ENCODE data around the gene HADHB.
"Not testable (repeated sequence)": the region's sequence is repeated elsewhere in the genome, so short reads cannot be mapped to it uniquely, and the experiment has no call there.

Gene HADHB

GRCh38 chr2:26297061-26297460, 52.3 kb downstream of the HADHB start:
- no peak for DNase-seq (ENCODE audit: low read depth)

- no peak for DNase-seq (ENCODE audit: low read depth)
Measured at GRCh38 chr2:26298286-26298637, 53.5 kb downstream of the HADHB start.

- DNase-seq (ENCODE audit: low read depth): no peak
Measured at GRCh38 chr2:26298638-26299393, 54.1 kb downstream of the HADHB start.

GRCh38 chr2:26299471-26300101, 54.8 kb downstream of the HADHB start:
- no peak for DNase-seq (ENCODE audit: low read depth)

GRCh38 chr2:26300234-26300925, 55.6 kb downstream of the HADHB start:
- DNase-seq (ENCODE audit: low read depth): no peak

GRCh38 chr2:26302846-26303245, 58.1 kb downstream of the HADHB start:
- no peak for DNase-seq (ENCODE audit: low read depth)

- not testable (repeated sequence) for DNase-seq (ENCODE audit: low read depth)
Measured at GRCh38 chr2:26305094-26305493, 60.4 kb downstream of the HADHB start.

- DNase-seq (ENCODE audit: low read depth): no peak
Measured at GRCh38 chr2:26305540-26305939, 60.8 kb downstream of the HADHB start.

GRCh38 chr2:26309921-26310320, 65.2 kb downstream of the HADHB start:
- no peak for DNase-seq (ENCODE audit: low read depth)

GRCh38 chr2:26312471-26312870, 67.7 kb downstream of the HADHB start:
- DNase-seq (ENCODE audit: low read depth): no peak

- DNase-seq (ENCODE audit: low read depth): no peak
Measured at GRCh38 chr2:26313446-26313845, 68.7 kb downstream of the HADHB start.

- no peak for DNase-seq (ENCODE audit: low read depth)
Measured at GRCh38 chr2:26314243-26314642, 69.5 kb downstream of the HADHB start.

GRCh38 chr2:26316041-26316440, 71.3 kb downstream of the HADHB start:
- no peak for DNase-seq (ENCODE audit: low read depth)

- DNase-seq (ENCODE audit: low read depth): no peak
Measured at GRCh38 chr2:26316845-26317244, 72.1 kb downstream of the HADHB start.

GRCh38 chr2:26317377-26318105, 72.8 kb downstream of the HADHB start:
- DNase-seq (ENCODE audit: low read depth): no peak

- DNase-seq (ENCODE audit: low read depth): no peak
Measured at GRCh38 chr2:26318950-26319349, 74.2 kb downstream of the HADHB start.

- DNase-seq (ENCODE audit: low read depth): not testable (repeated sequence)
Measured at GRCh38 chr2:26324479-26324878, 79.7 kb downstream of the HADHB start.

- DNase-seq (ENCODE audit: low read depth): no peak
Measured at GRCh38 chr2:26324903-26325302, 80.2 kb downstream of the HADHB start.

- no peak for DNase-seq (ENCODE audit: low read depth)
Measured at GRCh38 chr2:26325851-26326250, 81.1 kb downstream of the HADHB start.

- no peak for DNase-seq (ENCODE audit: low read depth)
Measured at GRCh38 chr2:26326514-26326913, 81.8 kb downstream of the HADHB start.

- DNase-seq (ENCODE audit: low read depth): no peak
Measured at GRCh38 chr2:26327291-26328272, 82.8 kb downstream of the HADHB start.
